OCI-LY7 (cell line): ENCODE data around the gene CACNA1H.

ENCODE experiments used
- CTCF ChIP-seq: fragments of 200-600 bp; sonication (generic); conservative IDR thresholded peaks from 2 replicates; pipeline ENCODE4 v1.5.1; 2014; ENCODE audit warnings: mild to moderate bottlenecking, antibody characterized with exemption, low read length, moderate library complexity, mixed read lengths
- EZH2phosphoT487 ChIP-seq: fragments of 200-600 bp; sonication (generic); IDR thresholded peaks from 2 replicates; pipeline ENCODE4 v1.6.1; 2018; ENCODE audit warnings: low read depth, borderline replicate concordance, mild to moderate bottlenecking, mixed run types, antibody characterized with exemption, low read length, moderate library complexity, mixed read lengths

GRCh38 chr16:1107141-1107540 is 45.8 kb upstream of the CACNA1H start:
- no peak for TF ChIP-seq CTCF
- TF ChIP-seq EZH2phosphoT487, result no peak
